AG04449 (cell line): ENCODE data around the gene GTF2F1.
"Not testable (repeated sequence)": the region's sequence is repeated elsewhere in the genome, so short reads cannot be mapped to it uniquely, and the experiment has no call there.

Experiments used
- CTCF ChIA-PET: fragments of 350-600 bp; formaldehyde crosslinking; extraction: SDS; loops from one replicate; lab custom pipeline; 2021; ENCODE audit warnings: antibody characterized with exemption; lab: Yijun Ruan, JAX
- POLR2A ChIA-PET: fragments of 400-600, 350-600 bp; formaldehyde crosslinking; extraction: SDS; loops from one replicate; lab custom pipeline; 2020; ENCODE audit warnings: antibody characterized with exemption, inconsistent platforms; lab: Yijun Ruan, JAX
- DNase-seq: peaks from one replicate; pipeline ENCODE4 v3.0.0-alpha.2; 2010; ENCODE audit warnings: low read depth, low spot score
- H3K4me3 ChIP-seq: 2 replicates; pipeline ENCODE4 v1.5.1; 2011; ENCODE audit warnings: low read depth, mild to moderate bottlenecking, control low read depth, low read length
- CTCF ChIP-seq: IDR thresholded peaks from one replicate; pipeline ENCODE4 v1.5.1; 2011; ENCODE audit warnings: mild to moderate bottlenecking, moderate library complexity, low read length, control low read depth, inconsistent platforms; ENCODE audit not compliant: insufficient read depth; ENCODE audit errors: missing control alignments

The GTF2F1 gene

GRCh38 chr19:6433165-6433564, 40.2 kb upstream of the GTF2F1 start:
- no peak for DNase-seq
- ChIA-PET CTCF (no interaction called here), POLR2A (no interaction called here)
- no peak overlapping the region for H3K4me3 ChIP-seq
- TF ChIP-seq CTCF = no peak

- no peak for DNase-seq
- POLR2A ChIA-PET = no interaction called here
- CTCF ChIA-PET = interaction anchor here (1.2 kb wide), 1 partner anchor 11 kb away, joined by 3 read pairs; no protein-coding TSS in a partner anchor
- H3K4me3 ChIP-seq = no peak overlapping the region
- no peak for TF ChIP-seq CTCF
These were observed 38.9 kb upstream of the GTF2F1 start for GRCh38 chr19:6431891-6432290.

GRCh38 chr19:6429419-6430221, 36.7 kb upstream of the GTF2F1 start:
- no peak overlapping the region for H3K4me3 ChIP-seq
- CTCF ChIA-PET = no interaction called here

GRCh38 chr19:6428692-6429418, 35.9 kb upstream of the GTF2F1 start:
- DNase-seq, H3K4me3 ChIP-seq, CTCF ChIA-PET, POLR2A ChIA-PET: not testable (repeated sequence)

More at GRCh38 chr19:6429419-6430221, 36.7 kb upstream of the GTF2F1 start:
- TF ChIP-seq CTCF = no peak
- POLR2A ChIA-PET = no interaction called here
- no peak for DNase-seq

- CTCF ChIA-PET = no interaction called here
- no peak overlapping the region for H3K4me3 ChIP-seq
- POLR2A ChIA-PET = no interaction called here
- TF ChIP-seq CTCF = no peak
- DNase-seq = no peak
These were observed 34.2 kb upstream of the GTF2F1 start for GRCh38 chr19:6427131-6427530.

- no peak for DNase-seq
- ChIA-PET POLR2A (interaction anchor here (0.5 kb wide), 1 partner anchor 1606 kb away, joined by 4 read pairs; no protein-coding TSS in a partner anchor), CTCF (interaction anchor here (1.1 kb wide), 1 partner anchor 18 kb away, joined by 3 read pairs; no protein-coding TSS in a partner anchor)
- peak overlapping the region; percentile 20 for H3K4me3 ChIP-seq
- TF ChIP-seq CTCF = no peak
These were observed 33.0 kb upstream of the GTF2F1 start for GRCh38 chr19:6425732-6426620.
